ENCODE measurements around the gene KCNH8.

KCNH8 gene

GRCh38 chr3:19399836-19400235 is 251.5 kb downstream of the KCNH8 start:
- no peak for DNase-seq (ENCODE audit: low read depth)
- TF ChIP-seq CTCF (conservative IDR thresholded peaks at IDR 0.05; ENCODE audit: control insufficient read depth, insufficient read depth, low read depth, low read length), result no peak
- no peak overlapping the region for H3K4me3 ChIP-seq (ENCODE audit: control insufficient read depth, low read depth, low read length)

DNA sequence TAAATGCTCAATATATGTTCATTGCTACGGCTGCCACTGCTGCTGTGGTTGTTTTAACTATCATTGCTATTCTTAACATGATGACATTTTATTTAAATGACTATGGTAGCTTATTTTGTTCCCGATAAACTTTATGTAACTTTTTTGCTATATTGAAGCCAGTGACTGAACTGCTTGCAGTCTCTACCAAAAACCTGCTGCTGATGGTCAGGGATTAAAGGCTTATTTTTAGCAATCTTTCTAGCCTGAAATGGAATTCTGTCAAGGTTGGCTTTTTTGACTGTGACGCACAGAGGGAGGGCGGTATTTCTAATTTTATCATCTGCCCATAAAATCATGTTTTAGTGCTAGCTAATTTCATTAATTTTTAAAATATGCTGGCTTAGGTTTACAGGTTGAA is 271.8 kb downstream of the KCNH8 start:
- H3K4me3 ChIP-seq (ENCODE audit: control insufficient read depth, low read depth, low read length), result no peak overlapping the region
- no peak for TF ChIP-seq CTCF (conservative IDR thresholded peaks at IDR 0.05; ENCODE audit: control insufficient read depth, insufficient read depth, low read depth, low read length)
- no peak for DNase-seq (ENCODE audit: low read depth)

- DNase-seq (ENCODE audit: low read depth), result no peak
- no peak for TF ChIP-seq CTCF (conservative IDR thresholded peaks at IDR 0.05; ENCODE audit: control insufficient read depth, insufficient read depth, low read depth, low read length)
- H3K4me3 ChIP-seq (ENCODE audit: control insufficient read depth, low read depth, low read length), result no peak overlapping the region
These were observed 277.5 kb downstream of the KCNH8 start for GRCh38 chr3:19425825-19426224.

- no peak for DNase-seq (ENCODE audit: low read depth)
- TF ChIP-seq CTCF (conservative IDR thresholded peaks at IDR 0.05; ENCODE audit: control insufficient read depth, insufficient read depth, low read depth, low read length), result no peak
- H3K4me3 ChIP-seq (ENCODE audit: control insufficient read depth, low read depth, low read length), result no peak overlapping the region
These were observed 279.3 kb downstream of the KCNH8 start for GRCh38 chr3:19427422-19428149.

- DNase-seq (ENCODE audit: low read depth), result no peak
- TF ChIP-seq CTCF (conservative IDR thresholded peaks at IDR 0.05; ENCODE audit: control insufficient read depth, insufficient read depth, low read depth, low read length), result no peak
- H3K4me3 ChIP-seq (ENCODE audit: control insufficient read depth, low read depth, low read length), result no peak overlapping the region
These were observed 280.4 kb downstream of the KCNH8 start for GRCh38 chr3:19428729-19429128.

DNA sequence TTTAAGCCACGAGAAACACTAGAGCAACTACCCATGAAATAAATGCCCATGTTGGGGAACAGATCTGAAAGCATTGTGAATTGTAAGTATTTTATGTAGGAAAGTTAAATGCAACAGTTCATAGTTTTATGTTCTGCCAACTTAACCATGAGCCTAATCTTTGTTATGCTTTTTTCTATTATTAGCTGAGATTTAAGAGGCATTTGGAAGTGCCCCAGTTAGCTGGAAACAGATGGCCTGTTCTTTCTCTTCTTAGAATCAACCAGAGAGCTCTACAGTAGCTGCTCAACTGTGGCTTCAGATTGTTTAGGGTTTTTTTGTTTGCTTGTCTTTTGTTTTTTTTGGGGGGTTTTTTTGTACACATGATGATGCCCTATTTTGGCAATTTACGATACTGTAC is 284.4 kb downstream of the KCNH8 start:
- no peak for TF ChIP-seq CTCF (conservative IDR thresholded peaks at IDR 0.05; ENCODE audit: control insufficient read depth, insufficient read depth, low read depth, low read length)
- no peak overlapping the region for H3K4me3 ChIP-seq (ENCODE audit: control insufficient read depth, low read depth, low read length)
- no peak for DNase-seq (ENCODE audit: low read depth)

- DNase-seq (ENCODE audit: low read depth), result no peak
These were observed 288.4 kb downstream of the KCNH8 start for GRCh38 chr3:19436746-19437145.

More at GRCh38 chr3:19436746-19437145, 288.4 kb downstream of the KCNH8 start:
- no peak overlapping the region for H3K4me3 ChIP-seq (ENCODE audit: control insufficient read depth, low read depth, low read length)
- TF ChIP-seq CTCF (conservative IDR thresholded peaks at IDR 0.05; ENCODE audit: control insufficient read depth, insufficient read depth, low read depth, low read length), result no peak

Measured in fibroblast of mammary gland (primary cell).